GM08714 (cell line): ENCODE results near the gene ARL9.
A peak's percentile ranks its signal among the peaks of the same experiment; 100 is the strongest.

ENCODE experiments used
- H3K4me3 ChIP-seq: fragments of 200-500 bp; sonication (Bioruptor generic); 2 replicates; pipeline ENCODE4 v1.5.1; 2014; ENCODE audit warnings: mild to moderate bottlenecking, low read length, inconsistent platforms
- ZNF274 ChIP-seq: IDR thresholded peaks from 2 replicates; pipeline ENCODE4 v1.6.1; 2012; ENCODE audit warnings: mild to moderate bottlenecking, low read depth, low read length

Gene ARL9, protein sequence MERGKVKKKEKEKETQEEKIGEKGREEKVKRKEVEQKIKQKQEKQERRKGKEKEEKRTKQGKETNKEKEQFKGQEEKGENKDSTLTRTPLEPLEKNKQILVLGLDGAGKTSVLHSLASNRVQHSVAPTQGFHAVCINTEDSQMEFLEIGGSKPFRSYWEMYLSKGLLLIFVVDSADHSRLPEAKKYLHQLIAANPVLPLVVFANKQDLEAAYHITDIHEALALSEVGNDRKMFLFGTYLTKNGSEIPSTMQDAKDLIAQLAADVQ

DNA sequence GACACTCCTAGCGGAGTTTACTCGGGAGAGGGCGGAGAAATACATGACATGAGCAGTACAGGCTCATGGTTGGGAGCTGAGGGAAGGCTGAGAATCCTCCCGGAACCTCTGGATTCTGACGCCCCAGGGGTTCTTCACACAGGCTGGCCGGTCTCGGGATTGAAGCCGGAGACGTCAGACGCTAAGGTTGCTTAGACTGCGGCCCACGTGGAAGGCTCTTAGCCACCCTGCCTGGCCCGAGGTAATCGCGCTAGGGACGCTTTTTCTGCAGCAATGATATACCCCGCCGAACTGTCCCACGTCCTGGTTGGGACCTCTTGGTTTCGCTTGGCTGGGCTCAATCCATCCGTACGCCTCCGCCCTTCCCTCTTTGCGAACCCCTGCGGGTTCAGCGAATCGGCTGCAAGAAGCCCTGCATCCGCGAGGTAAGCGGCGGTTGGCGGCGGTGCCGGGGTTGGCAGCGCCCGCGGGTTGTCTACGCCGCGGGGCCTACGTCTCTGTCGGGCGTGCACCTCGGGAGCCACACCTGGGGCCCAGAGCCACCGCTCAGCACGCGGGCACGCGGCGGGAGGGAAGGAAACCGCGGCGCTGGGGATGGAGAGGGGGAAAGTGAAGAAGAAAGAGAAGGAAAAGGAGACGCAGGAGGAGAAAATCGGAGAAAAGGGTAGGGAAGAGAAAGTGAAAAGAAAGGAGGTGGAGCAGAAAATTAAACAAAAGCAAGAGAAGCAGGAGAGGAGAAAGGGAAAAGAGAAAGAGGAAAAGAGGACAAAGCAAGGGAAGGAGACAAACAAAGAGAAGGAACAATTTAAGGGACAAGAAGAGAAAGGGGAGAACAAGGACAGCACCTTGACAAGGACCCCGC lies at the start of gene ARL9:
Gene ARL9 (plus strand): TSS at position 523 of the 862 bp plus-strand sequence. CDS start 72 bp downstream, at position 595.
- TF ChIP-seq ZNF274, result no peak

DNA sequence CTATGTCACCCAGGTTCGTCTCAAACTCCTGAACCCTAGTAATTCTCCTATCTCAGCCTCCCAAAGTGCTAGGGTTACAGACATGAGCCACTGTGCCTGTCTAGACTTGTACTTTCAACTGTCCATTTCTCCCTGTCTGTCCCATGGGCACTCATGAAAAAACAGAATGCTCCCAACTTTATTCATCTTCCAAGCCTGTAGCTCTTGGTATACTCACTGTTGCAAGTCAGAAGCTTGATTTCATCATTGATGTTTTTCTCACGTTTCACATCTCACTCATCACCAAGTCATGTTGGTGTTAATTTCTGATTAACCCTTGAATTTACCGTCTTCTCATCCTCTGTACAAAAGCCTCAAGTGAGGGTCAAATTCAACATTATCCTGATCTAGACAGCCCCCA lies 45.5 kb upstream of the ARL9 start:
- no peak for TF ChIP-seq ZNF274
- H3K4me3 ChIP-seq, result no peak overlapping the region

More for the DNA sequence above, at the start of gene ARL9:
- peak within 1 kb of the TSS; percentile 8; the same call in 1 of the 2 replicates for H3K4me3 ChIP-seq

DNA sequence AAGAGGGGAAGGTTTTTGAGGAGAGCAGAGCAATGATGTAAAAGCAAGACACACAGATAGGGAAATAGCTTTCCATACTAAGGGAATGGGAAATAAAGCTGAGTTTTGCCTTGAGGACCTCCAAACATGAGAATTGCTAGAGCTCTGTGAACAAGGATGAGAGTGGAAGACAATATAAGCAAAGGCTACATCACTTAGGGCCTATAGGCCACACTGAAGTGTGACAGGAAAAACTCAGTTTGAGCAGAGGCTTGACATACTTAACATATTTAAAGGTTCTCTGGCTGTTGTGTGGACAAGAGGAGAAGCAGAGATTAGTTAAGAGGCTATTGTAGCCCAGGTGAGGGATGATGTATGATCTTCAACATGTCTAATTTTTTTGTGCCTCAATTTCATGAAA lies 43.4 kb upstream of the ARL9 start:
- no peak overlapping the region for H3K4me3 ChIP-seq
- no peak for TF ChIP-seq ZNF274

DNA sequence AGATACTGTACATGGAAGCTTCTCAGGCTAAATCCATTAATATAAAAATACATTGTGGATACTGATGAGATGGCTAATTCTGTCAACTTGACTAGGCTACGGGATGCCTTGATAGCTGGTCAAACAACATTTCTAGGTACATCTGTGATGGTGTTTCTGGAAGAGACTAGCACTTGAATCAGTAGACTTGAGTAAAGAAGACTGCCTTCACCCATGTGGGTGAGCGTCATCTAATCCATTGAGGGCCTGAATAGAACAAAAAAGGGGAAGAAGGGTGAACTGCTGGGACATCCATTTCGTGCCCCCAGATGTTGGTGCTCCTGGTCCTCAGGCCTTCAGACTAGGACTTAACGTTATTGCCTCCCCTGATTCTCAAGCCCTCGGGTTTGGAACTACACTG lies 41.9 kb upstream of the ARL9 start:
- H3K4me3 ChIP-seq, result no peak overlapping the region
- no peak for TF ChIP-seq ZNF274

DNA sequence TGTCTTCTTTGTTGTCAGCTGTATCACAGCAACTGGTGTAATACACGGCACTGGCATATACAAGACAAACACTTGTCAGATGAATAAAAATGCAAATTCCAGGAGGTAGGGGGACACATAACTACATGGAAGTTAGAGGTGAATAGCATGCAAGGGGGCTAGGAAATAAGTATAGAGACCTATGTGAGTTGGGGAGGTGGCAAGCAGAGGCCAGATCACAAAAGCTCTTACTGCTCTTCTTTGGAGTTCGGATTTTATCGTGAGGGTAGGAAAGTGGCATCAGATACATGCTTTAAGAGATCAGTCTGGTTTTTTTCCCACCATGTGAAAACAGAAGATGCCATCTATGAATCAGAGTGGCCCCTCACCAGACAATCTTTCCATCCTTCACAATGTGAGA lies 41.0 kb upstream of the ARL9 start:
- no peak overlapping the region for H3K4me3 ChIP-seq
- no peak for TF ChIP-seq ZNF274

DNA sequence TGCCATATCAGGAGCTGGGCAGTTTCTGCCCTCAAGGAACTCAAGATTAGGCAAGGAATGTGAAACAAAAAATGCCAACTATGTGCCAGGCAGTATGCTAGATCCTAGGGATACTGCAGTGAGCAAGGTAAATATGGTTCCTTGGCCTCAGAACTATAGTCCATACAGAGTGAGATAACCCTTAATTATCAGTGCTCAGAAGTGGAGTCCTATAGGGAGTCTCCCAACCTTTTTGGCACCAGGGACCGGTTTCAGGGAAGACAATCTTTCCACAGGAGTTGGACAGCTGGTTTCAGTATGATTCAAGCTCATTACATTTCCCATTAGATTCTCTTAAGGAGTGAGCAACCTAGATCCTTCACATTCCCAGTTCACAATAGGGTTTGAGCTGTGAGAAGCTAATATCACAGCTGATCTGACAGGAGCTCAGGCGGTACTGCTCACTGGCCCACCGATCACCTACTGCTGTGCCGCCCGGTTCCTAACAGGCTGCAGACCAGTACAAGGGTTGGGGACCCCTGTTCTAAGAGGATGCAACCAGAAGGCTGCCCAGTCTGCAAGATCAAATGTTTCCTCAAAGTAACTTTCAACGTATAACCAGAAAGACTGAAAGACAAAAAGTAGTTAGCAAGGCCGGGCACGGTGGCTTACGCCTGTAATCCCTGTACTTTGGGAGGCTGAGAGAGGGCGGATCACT lies 39.8 kb upstream of the ARL9 start:
- no peak for TF ChIP-seq ZNF274
- peak overlapping the region; percentile 98 for H3K4me3 ChIP-seq

DNA sequence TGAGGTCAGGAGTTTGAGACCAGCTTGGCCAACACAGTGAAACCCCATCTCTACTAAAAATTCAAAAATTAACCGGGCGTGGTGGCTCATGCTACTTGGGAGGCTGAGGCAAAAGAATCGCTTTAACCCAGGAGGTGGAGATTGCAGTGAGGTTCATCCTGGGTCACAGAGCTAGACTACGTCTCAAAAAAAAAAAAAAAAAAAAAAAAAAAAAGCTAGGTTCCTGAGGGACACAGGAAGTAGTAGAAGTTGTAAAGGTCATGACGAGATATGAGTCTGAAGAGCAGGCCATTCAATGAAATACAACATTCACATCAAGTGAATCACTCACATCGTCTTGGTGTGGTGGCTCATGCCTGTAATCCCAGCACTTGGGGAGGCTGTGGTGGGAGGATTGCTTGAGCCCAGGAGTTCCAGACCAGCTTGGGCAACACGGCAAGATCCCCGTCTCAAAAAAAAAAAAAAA lies 39.3 kb upstream of the ARL9 start:
- peak overlapping the region; percentile 98 for H3K4me3 ChIP-seq

DNA sequence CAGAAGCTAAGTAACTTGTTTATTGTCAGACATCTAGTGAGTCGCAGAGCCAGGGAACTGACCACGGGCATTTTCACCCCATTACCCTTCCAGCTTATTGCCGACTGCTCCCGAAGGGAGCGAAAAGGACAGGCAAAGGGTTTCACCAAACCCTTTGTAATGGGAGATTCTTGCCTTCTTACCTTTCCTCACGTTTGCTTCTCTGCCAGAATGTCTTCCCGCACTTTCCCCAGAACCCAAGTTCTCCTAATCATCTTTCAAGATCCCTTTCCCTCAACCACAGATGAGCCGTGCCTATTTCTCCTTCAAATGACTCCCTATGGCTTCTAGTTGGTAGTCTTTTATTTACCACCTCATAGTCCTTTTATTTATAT lies 38.7 kb upstream of the ARL9 start:
- peak overlapping the region; percentile 98 for H3K4me3 ChIP-seq

DNA sequence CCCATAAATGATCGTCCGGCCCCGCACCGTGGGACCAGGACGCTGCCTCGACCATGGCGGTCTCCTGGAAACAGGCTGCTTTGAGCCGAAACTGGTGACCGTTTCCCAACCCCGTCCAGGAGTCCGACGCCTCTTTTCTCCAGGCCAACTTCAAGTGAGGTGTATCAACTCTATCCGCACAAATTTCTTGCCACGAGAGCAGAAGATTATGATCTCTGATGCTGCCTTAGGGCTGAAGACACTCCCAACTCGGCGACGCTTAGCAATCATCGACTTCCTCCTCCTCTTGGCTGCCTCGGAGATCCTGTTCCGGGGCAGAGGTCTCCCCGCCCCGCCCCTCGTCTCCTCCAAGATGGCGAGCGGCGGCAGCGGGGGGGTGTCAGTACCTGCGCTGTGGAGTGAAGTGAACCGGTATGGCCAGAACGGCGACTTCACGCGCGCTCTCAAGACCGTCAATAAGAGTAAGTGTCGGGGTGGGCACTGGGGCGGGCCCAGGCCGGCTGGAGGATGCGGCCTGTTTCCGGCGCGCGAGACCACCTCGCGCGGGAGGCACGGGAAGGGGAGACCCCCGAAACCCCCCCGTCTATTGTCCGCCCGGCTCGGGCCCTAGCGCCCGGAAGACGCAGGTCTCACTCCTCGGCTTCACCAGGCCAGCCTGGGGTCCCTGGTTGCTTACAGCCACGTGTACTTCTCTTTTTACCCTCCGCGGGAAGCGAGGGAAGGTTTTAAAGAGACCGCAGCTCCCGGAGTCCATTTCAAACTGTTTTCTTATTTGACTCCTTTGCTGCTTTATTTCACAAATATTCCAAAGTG lies 38.1 kb upstream of the ARL9 start, which contains the start of gene SRP72:
Gene SRP72 (plus strand): TSS at position 334 of the 813 bp plus-strand sequence. CDS start 19 bp downstream, at position 353.
- TF ChIP-seq ZNF274, result no peak
- H3K4me3 ChIP-seq, result peak within 1 kb of the TSS; percentile 98

More for the DNA sequence above, 38.7 kb upstream of the ARL9 start:
- no peak for TF ChIP-seq ZNF274

DNA sequence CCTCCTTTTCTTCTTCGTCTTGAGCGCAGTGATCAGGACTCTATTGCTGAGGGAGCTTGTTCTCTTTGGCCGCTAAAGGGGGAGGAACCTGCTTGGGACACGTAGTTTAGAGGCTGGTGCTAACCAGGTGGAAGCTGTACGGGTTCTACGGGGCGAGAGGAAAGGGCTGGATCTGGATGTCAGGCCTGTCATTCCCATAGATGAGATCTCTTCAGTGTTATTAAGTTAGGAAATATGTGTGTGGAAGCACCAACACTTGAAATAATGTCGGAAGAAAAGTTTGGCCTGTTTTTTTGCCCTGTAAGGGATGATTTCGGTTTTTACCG lies 37.5 kb upstream of the ARL9 start:
- peak overlapping the region; percentile 98 for H3K4me3 ChIP-seq
- no peak for TF ChIP-seq ZNF274

DNA sequence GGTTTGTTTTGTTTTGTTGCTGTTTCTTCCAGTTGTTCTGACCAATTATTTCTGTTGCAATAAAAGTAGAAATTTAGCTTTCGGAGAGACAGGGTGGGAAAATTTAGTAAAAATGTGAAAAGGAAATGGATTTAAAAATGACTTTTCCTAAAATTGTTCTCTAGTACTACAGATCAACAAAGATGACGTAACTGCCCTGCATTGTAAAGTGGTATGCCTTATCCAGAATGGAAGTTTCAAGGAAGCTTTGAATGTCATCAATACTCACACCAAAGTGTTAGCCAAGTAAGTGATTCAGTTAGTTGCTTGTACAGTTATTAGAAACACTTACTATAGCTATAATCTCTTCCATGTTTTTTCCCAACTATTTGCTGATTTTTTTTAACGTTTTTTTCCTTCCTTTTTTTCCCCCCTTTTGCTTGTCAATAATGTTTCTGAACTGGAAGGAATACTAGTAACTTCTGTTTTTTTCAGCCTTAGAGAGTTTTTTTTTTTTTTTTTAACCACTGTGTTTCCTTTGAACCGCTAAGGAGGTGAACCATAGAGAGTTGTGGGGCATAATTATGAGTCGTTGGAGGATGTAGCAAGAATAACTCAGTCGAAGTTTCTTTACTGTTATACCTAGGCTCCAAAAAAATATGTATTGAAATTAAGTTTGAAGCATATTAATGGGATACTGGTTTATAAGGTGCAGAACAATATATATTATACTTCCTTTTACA lies 35.9 kb upstream of the ARL9 start:
- H3K4me3 ChIP-seq, result no peak overlapping the region
- no peak for TF ChIP-seq ZNF274

DNA sequence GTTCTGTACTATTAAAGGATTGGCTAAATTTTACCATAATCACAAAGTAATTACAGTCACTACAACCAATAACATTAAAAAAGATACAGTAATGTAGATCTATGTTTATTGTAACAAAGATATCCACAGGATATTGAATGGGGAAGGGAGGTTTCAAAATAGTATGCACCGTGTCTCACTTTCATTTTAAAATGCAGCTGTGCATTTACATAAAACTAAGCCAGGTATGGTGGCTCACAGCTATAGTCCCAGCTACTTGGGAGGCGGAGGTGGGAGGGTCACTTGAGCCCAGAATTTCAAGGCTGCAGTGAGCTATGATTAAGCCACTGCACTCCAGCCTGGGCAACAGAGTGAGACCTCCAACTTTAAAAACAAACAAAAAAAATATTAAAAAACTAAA lies 29.7 kb upstream of the ARL9 start:
- no peak overlapping the region for H3K4me3 ChIP-seq
- no peak for TF ChIP-seq ZNF274

DNA sequence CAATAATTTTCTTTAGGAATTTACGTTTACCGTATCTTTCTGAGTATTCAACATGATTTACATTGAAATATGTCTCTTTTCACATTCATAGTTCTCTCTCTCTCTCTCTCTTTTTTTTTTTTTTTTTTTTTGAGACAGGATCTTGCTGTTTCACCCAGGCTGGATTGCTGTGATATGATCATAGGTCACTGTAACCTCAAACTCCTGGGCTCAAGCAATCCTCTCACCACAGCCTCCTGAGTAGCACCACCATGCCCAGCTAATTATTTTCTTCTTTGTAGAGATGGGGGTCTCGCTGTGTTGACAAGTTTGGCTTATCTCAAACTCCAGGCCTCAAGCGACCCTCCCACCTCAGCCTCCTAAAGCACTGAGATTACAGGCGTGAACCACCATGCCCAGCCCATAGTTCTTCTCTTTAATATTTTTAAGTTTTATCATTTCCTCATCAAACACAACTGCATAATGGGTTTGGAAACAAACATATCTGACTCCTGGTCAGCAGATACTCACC lies 28.3 kb upstream of the ARL9 start:
- TF ChIP-seq ZNF274, result no peak

More for the DNA sequence above, 28.3 kb upstream of the ARL9 start:
- H3K4me3 ChIP-seq, result no peak overlapping the region
